Measurements from ENCODE around the gene THSD7B. TPM values are rescaled to one million over a fixed set of nuclear protein-coding genes. Genes with fewer than 3 reads are reported as not detected.

Gene THSD7B
- total and polyA plus RNA-seq, 2 of the 13 experiments (the other 11 are each of a cell fraction or from before 2014, with no cell fraction given): 0.02 TPM; not detected in 1

- TF ChIP-seq IRF9 (CRISPR knock-in tag; IDR thresholded peaks at IDR 0.05; ENCODE audit: borderline replicate concordance) (no peak), ZKSCAN1 (IDR thresholded peaks at IDR 0.05; ENCODE audit: low read length) (no peak), PREB (CRISPR knock-in tag; IDR thresholded peaks at IDR 0.05) (no peak), ZNF782 (CRISPR knock-in tag; IDR thresholded peaks at IDR 0.05; ENCODE audit: borderline replicate concordance) (no peak)
Observed at GRCh38 chr2:137223722-137224121, 458.4 kb downstream of the THSD7B start (continued).

- H3K9me3 ChIP-seq (ENCODE audit: low read length): no peaks in the 10 kb centered on the region
- no peak overlapping the region for H3K27ac ChIP-seq (ENCODE audit: extremely low read length, insufficient read depth, low read length)
- no peak overlapping the region for H3K9ac ChIP-seq (ENCODE audit: insufficient read depth, low read depth, low read length)
- ATAC-seq: no peak
- in situ Hi-C loops (cut with HindIII; ENCODE audit: extremely low pct_ligation_motif_present, low pct_unique_long_range_greater_than_20kb) (no loop called here), intact Hi-C loops (cut with micrococcal nuclease; ENCODE audit: unreplicated experiment) (no loop called here)
- H4K20me1 ChIP-seq (ENCODE audit: insufficient read depth, low read length): no peaks in the 10 kb centered on the region
- no peak overlapping the region for H2AFZ ChIP-seq (ENCODE audit: low read length)
- H3K4me1 ChIP-seq (ENCODE audit: insufficient read depth, low read length): no peaks in the 10 kb centered on the region
- no peaks in the 10 kb centered on the region for H3K27me3 ChIP-seq (ENCODE audit: control insufficient read depth in 1 of 2, insufficient read depth in 2 of 2, low read length in 2 of 2)
- no peak for DNase-seq (ENCODE audit: low spot score)
- no TSS peak for BruUV-seq (replicated peaks)
- ChIA-PET POLR2A (no interaction called here), CTCF (ENCODE audit: low intra/inter-chr PET ratio, low total read pairs) (no interaction called here)
- no peak overlapping the region for H3K4me2 ChIP-seq (ENCODE audit: low read depth, low read length)
- no peak overlapping the region for H3K4me3 ChIP-seq (replicated peaks in 1 of 3; ENCODE audit: insufficient read depth in 1 of 3, low read depth in 2 of 3, low read length in 3 of 3)
- H3K36me3 ChIP-seq (replicated peaks in 1 of 2; ENCODE audit: control insufficient read depth in 1 of 2, insufficient read depth in 2 of 2, low read length in 2 of 2): no peaks in the 10 kb centered on the region
- no peak for FAIRE-seq
- under 1% methylated on average over 4 of the region's 4 CpGs for WGBS (ENCODE audit: low lambda C conversion rate)
- H3K79me2 ChIP-seq (ENCODE audit: insufficient read depth, low read length): no peaks in the 10 kb centered on the region
- TF ChIP-seq ZMAT3 (CRISPR knock-in tag; conservative IDR thresholded peaks at IDR 0.05): no peak
- no peak for TF ChIP-seq ZNF792 (CRISPR knock-in tag; IDR thresholded peaks at IDR 0.05)
- no peak for TF ChIP-seq ZMAT5 (CRISPR knock-in tag; IDR thresholded peaks at IDR 0.05; ENCODE audit: borderline replicate concordance, low read depth)
- no peak for TF ChIP-seq DRAP1 (CRISPR knock-in tag; IDR thresholded peaks at IDR 0.05)
- no peak for TF ChIP-seq MBD4 (IDR thresholded peaks at IDR 0.05; ENCODE audit: borderline replicate concordance, low read length)
- TF ChIP-seq SP140L (CRISPR knock-in tag; IDR thresholded peaks at IDR 0.05; ENCODE audit: borderline replicate concordance): no peak
- no peak for TF ChIP-seq MIER3 (CRISPR knock-in tag; IDR thresholded peaks at IDR 0.05; ENCODE audit: borderline replicate concordance)
- TF ChIP-seq REST (IDR thresholded peaks at IDR 0.05; ENCODE audit: borderline replicate concordance in 1 of 2, low read depth in 1 of 2, low read length in 2 of 2): no peak
- no peak for TF ChIP-seq ZNF367 (CRISPR knock-in tag; IDR thresholded peaks at IDR 0.05; ENCODE audit: borderline replicate concordance)
- no peak for TF ChIP-seq ATF4 (CRISPR knock-in tag; IDR thresholded peaks at IDR 0.05)
- TF ChIP-seq ZNF678 (CRISPR knock-in tag; IDR thresholded peaks at IDR 0.05): no peak
- TF ChIP-seq MAFG (CRISPR knock-in tag; IDR thresholded peaks at IDR 0.05): no peak
- no peak for TF ChIP-seq ZIK1 (CRISPR knock-in tag; IDR thresholded peaks at IDR 0.05; ENCODE audit: borderline replicate concordance, low read depth)
Observed at GRCh38 chr2:137228566-137228965, 463.2 kb downstream of the THSD7B start.

All from HepG2 (cell line).